Activated CD8-positive, alpha-beta T cell treated with anti-CD3 and anti-CD28 coated beads for 36 hours (primary cell): ENCODE data around the gene TOMM40. TPM values are rescaled to one million over a fixed set of nuclear protein-coding genes. Genes with fewer than 3 reads are reported as not detected.

Experiments used
- ATAC-seq: fragments of 200-7000 bp; cut with Tn5 transposase; one replicate; pipeline ENCODE4 v1.10.0; 2021; ENCODE audit warnings: mild to moderate bottlenecking, moderate library complexity
- CTCF ChIA-PET: fragments of 350-600 bp; sonication (Branson Sonifier 250); formaldehyde crosslinking; loops from one replicate; lab custom pipeline; 2021; ENCODE audit warnings: antibody characterized with exemption; lab: Charles Lee
- POLR2A ChIA-PET: fragments of 350-600 bp; sonication (Branson Sonifier 250); formaldehyde crosslinking; loops from one replicate; lab custom pipeline; 2021; ENCODE audit warnings: antibody characterized with exemption; lab: Charles Lee
- DNase-seq: peaks from one replicate; pipeline ENCODE4 v3.0.0-alpha.2; 2020
- H3K27ac Mint-ChIP-seq: one replicate; pipeline ENCODE4 v1.8.0; 2021; ENCODE audit warnings: mild to moderate bottlenecking, mixed read lengths
- H3K27me3 Mint-ChIP-seq: one replicate; pipeline ENCODE4 v1.8.0; 2021; ENCODE audit warnings: mixed read lengths
- H3K36me3 Mint-ChIP-seq: one replicate; pipeline ENCODE4 v1.8.0; 2021; ENCODE audit warnings: low read depth, mixed read lengths
- H3K4me1 Mint-ChIP-seq: one replicate; pipeline ENCODE4 v1.8.0; 2021; ENCODE audit warnings: low read depth, mixed read lengths
- H3K4me3 Mint-ChIP-seq: one replicate; pipeline ENCODE4 v1.8.0; 2021; ENCODE audit warnings: mild to moderate bottlenecking, moderate library complexity, mixed read lengths
- H3K9me3 Mint-ChIP-seq: one replicate; pipeline ENCODE4 v1.8.0; 2021; ENCODE audit warnings: mixed read lengths
- intact Hi-C: fragments of 100-400 bp; cut with micrococcal nuclease; formaldehyde crosslinking; loops from one replicate; pipeline ENCODE4 v1.10.0; 2022
- total RNA-seq, 2 experiments: library from RNA; stranded (reverse); gene quantifications; one replicate each; pipeline ENCODE4 v1.2.3, GENCODE V29; 2021
- TF ChIP-seq, protein P1 (sequence below): fragments of 200-600 bp; IDR thresholded peaks from one replicate; pipeline ENCODE4 v1.8.0; 2022; ENCODE audit warnings: antibody characterized with exemption, mild to moderate bottlenecking

Gene TOMM40
- total RNA-seq, 2 experiments from 2014 or later = 134 to 138 TPM

GRCh38 chr19:44847144-44848035, 43.7 kb upstream of the TOMM40 start:
- Mint-ChIP-seq H3K27ac (no peak overlapping the region), H3K27me3 (peaks cover 25% of the 10 kb centered on the region), H3K9me3 (no peaks in the 10 kb centered on the region), H3K4me1 (peaks cover 17% of the 10 kb centered on the region), H3K4me3 (peak overlapping the region; percentile 58), H3K36me3 (no peaks in the 10 kb centered on the region)
- CTCF ChIA-PET = interaction anchor here (1.2 kb wide), 1 partner anchor 123 kb away, joined by 4 read pairs; no protein-coding TSS in a partner anchor
- TF ChIP-seq, protein P1, sequence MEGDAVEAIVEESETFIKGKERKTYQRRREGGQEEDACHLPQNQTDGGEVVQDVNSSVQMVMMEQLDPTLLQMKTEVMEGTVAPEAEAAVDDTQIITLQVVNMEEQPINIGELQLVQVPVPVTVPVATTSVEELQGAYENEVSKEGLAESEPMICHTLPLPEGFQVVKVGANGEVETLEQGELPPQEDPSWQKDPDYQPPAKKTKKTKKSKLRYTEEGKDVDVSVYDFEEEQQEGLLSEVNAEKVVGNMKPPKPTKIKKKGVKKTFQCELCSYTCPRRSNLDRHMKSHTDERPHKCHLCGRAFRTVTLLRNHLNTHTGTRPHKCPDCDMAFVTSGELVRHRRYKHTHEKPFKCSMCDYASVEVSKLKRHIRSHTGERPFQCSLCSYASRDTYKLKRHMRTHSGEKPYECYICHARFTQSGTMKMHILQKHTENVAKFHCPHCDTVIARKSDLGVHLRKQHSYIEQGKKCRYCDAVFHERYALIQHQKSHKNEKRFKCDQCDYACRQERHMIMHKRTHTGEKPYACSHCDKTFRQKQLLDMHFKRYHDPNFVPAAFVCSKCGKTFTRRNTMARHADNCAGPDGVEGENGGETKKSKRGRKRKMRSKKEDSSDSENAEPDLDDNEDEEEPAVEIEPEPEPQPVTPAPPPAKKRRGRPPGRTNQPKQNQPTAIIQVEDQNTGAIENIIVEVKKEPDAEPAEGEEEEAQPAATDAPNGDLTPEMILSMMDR = no peak
- DNase-seq = no peak
- POLR2A ChIA-PET = interaction anchor here (1.0 kb wide), 1 partner anchor 12 kb away, joined by 3 read pairs; no protein-coding TSS in a partner anchor
- intact Hi-C loops = no loop called here
- no peak for ATAC-seq

DNA sequence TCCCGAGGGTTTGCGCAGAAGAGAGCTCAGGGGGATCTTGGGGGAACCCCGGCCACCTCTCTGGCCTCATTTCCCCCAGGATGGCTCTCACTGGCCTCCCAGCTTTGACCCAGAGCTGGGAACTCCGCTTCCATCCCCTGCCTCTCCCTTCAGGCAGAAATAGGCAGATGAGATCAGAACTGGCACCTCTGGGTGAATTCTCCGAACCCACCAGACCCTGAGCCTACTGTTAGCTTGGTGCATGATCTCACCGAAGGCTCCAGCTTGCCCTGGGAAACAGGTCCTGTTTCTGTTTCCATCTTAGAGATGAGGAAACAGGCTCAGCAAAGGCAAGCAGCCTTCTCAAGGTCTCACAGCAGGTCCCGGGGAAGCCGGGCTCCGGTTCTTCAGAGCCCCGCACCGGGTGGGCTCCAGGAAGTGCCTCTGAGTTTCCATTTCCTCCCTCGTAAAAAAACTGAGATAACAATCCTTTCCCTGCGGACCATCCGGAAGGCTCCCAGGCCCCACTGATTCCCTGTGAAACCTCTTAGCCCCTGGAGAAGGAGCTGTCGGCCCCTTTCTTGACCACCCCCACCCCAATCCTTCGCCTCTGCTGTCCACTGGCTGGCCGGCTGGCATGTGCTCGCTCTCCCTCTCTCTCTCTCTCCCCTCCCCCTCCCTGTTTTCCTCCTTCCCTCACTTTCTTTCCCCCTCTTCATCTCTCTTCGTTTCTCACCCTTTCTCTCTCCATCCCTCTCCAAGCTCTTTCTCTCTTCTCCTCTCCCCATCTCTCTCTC, 42.8 kb upstream of the TOMM40 start:
- ChIA-PET CTCF (interaction anchor here (1.2 kb wide), 2 partner anchors 11 to 124 kb away, joined by 3 to 4 read pairs; no protein-coding TSS in a partner anchor), POLR2A (interaction anchor here (1.0 kb wide), 1 partner anchor 11 kb away, joined by 3 read pairs; no protein-coding TSS in a partner anchor)
- Mint-ChIP-seq H3K27ac (no peak overlapping the region), H3K4me1 (peaks cover 17% of the 10 kb centered on the region), H3K27me3 (peaks cover 25% of the 10 kb centered on the region), H3K9me3 (no peaks in the 10 kb centered on the region), H3K36me3 (no peaks in the 10 kb centered on the region), H3K4me3 (no peak overlapping the region)
- ATAC-seq = no peak
- intact Hi-C loops = no loop called here
- DNase-seq = peak; percentile 27
- TF ChIP-seq, protein P1 = no peak

GRCh38 chr19:44848812-44849447, 42.1 kb upstream of the TOMM40 start:
- TF ChIP-seq, protein P1 = no peak
- no peak for ATAC-seq
- CTCF ChIA-PET = interaction anchor here (1.2 kb wide), 2 partner anchors 11 to 126 kb away, joined by 3 to 4 read pairs; no protein-coding TSS in a partner anchor
- Mint-ChIP-seq H3K36me3 (no peaks in the 10 kb centered on the region), H3K9me3 (no peaks in the 10 kb centered on the region), H3K4me1 (peaks cover 17% of the 10 kb centered on the region), H3K4me3 (no peak overlapping the region), H3K27ac (no peak overlapping the region), H3K27me3 (peaks cover 25% of the 10 kb centered on the region)
- POLR2A ChIA-PET = interaction anchor here (1.0 kb wide), 1 partner anchor 10 kb away, joined by 3 read pairs; no protein-coding TSS in a partner anchor
- intact Hi-C loops = no loop called here
- DNase-seq = no peak

DNA sequence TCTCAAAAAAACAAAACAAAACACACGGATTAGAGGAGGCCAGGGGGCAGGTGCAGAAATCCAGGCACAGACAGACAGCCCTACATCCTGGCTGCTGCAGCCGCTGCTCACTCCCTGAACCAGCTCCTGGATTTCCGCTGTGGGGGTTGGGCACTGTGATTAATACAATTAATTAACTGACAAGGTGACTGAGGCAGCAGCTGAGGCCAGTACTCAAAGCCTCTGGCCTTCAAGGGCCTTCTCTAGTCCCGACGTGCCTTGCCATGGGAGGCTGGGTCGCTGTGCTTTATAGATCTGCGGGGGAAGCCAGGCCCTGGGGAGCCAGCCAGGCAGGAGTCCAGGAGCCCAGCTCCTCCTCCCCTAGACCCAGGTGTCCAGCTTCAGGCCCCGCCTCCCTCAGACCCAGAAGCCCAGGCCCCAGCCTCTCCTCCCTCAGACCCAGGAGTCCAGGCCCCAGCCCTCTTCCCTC, 40.4 kb upstream of the TOMM40 start:
- ChIA-PET POLR2A (no interaction called here), CTCF (no interaction called here)
- intact Hi-C loops = no loop called here

More for the DNA sequence above, 40.4 kb upstream of the TOMM40 start:
- TF ChIP-seq, protein P1 = no peak
- Mint-ChIP-seq H3K4me3 (no peak overlapping the region), H3K9me3 (no peaks in the 10 kb centered on the region), H3K27ac (no peak overlapping the region), H3K36me3 (no peaks in the 10 kb centered on the region), H3K4me1 (peaks cover 9% of the 10 kb centered on the region), H3K27me3 (peaks cover 19% of the 10 kb centered on the region)
- DNase-seq (no peak), ATAC-seq (no peak)
